HCT116 (cell line): Measurements from ENCODE around the gene WLS. TPM values are rescaled to one million over a fixed set of nuclear protein-coding genes. Genes with fewer than 3 reads are reported as not detected.

Experiments used
- ATAC-seq: fragments of 200-7000 bp; cut with Tn5 transposase; 2 replicates; pipeline ENCODE4 v1.9.1; 2020; ENCODE audit warnings: mild to moderate bottlenecking, moderate library complexity
- BruUV-seq: library from RNA; stranded (reverse); fragments of 400-500 nt; replicated peaks from 2 replicates; lab custom pipeline; 2021; lab: Mats Ljungman, UMichigan
- CTCF ChIA-PET: fragments of 300-600 bp; sonication (Branson Sonifier 250); formaldehyde crosslinking; loops from one replicate; lab custom pipeline; 2021; ENCODE audit warnings: antibody characterized with exemption; lab: Charles Lee
- POLR2A ChIA-PET: fragments of 300-600, 350-600 bp; sonication (Branson Sonifier 250); formaldehyde crosslinking; loops from one replicate; lab custom pipeline; 2021; ENCODE audit warnings: antibody characterized with exemption; lab: Charles Lee
- RAD21 ChIA-PET, 2 experiments: fragments of 300-600 bp; sonication (Branson Sonifier 250); formaldehyde crosslinking; loops; one replicate each; lab custom pipeline; 2023; ENCODE audit warnings: low total read pairs in 2 of 2; ENCODE audit not compliant: uncharacterized antibody in 2 of 2, unreplicated experiment in 2 of 2, low non-redundant PET in 1 of 2; lab: Charles Lee
- DNase-seq: peaks from one replicate; pipeline ENCODE4 v3.0.0-alpha.2; 2010; ENCODE audit warnings: low read depth, low spot score
- H2AFZ ChIP-seq: fragments of 200-600 bp; shearing (Covaris generic), sonication (generic); 2 replicates; pipeline ENCODE4 v1.6.1; 2017; ENCODE audit warnings: low read depth, mixed run types, mixed read lengths, antibody characterized with exemption, low read length; ENCODE audit not compliant: poor library complexity, severe bottlenecking
- H3K27ac ChIP-seq: 2 replicates; pipeline ENCODE4 v1.5.1; 2012; ENCODE audit warnings: low read depth, low read length
- H3K27me3 ChIP-seq: fragments of 200-600 bp; sonication (generic); 2 replicates; pipeline ENCODE4 v1.6.1; 2016; ENCODE audit warnings: mixed run types, low read length, mixed read lengths; ENCODE audit not compliant: insufficient read depth
- H3K36me3 ChIP-seq, 2 experiments: fragments of 200-500 bp in 1 of 2; fragments of 200-600 bp in 1 of 2; sonication (Bioruptor generic) in 1 of 2; sonication (generic) in 1 of 2; 2 replicates each; pipeline versions ENCODE4 v1.5.1 to v1.6.1; 2014 to 2016; ENCODE audit warnings: low read length in 2 of 2, inconsistent platforms in 1 of 2, mixed read lengths in 1 of 2, mixed run types in 1 of 2; ENCODE audit not compliant: insufficient read depth in 2 of 2, control insufficient read depth in 1 of 2
- H3K4me1 ChIP-seq, 2 experiments: fragments of 200-600 bp in 1 of 2; sonication (generic) in 1 of 2; 2 replicates each; pipeline versions ENCODE4 v1.5.1 to v1.6.1; 2012 to 2017; ENCODE audit warnings: low read length in 2 of 2, inconsistent platforms in 1 of 2, mild to moderate bottlenecking in 1 of 2, mixed read lengths in 1 of 2, mixed run types in 1 of 2, moderate library complexity in 1 of 2; ENCODE audit not compliant: insufficient read depth in 2 of 2, control insufficient read depth in 1 of 2
- H3K4me2 ChIP-seq: fragments of 200-600 bp; sonication (generic); 2 replicates; pipeline ENCODE4 v1.6.1; 2017; ENCODE audit warnings: mixed run types, low read length, mixed read lengths
- H3K4me3 ChIP-seq, 2 experiments: fragments of 200-600 bp in 1 of 2; sonication (generic) in 1 of 2; replicated peaks in 1 of 2; 2 replicates each; pipeline ENCODE4 v1.5.1; 2011 to 2016; ENCODE audit warnings: low read length in 2 of 2, control low read depth in 1 of 2, low read depth in 1 of 2, mild to moderate bottlenecking in 1 of 2, mixed read lengths in 1 of 2, mixed run types in 1 of 2
- H3K79me2 ChIP-seq: fragments of 200-600 bp; sonication (generic); 2 replicates; pipeline ENCODE4 v1.6.1; 2017; ENCODE audit warnings: mild to moderate bottlenecking, mixed run types, low read length, moderate library complexity, mixed read lengths; ENCODE audit not compliant: insufficient read depth
- H3K9ac ChIP-seq: fragments of 200-600 bp; sonication (generic); 2 replicates; pipeline ENCODE4 v1.6.1; 2016; ENCODE audit warnings: low read length, mixed read lengths
- H3K9me2 ChIP-seq: fragments of 200-600 bp; sonication (generic), shearing (Covaris generic); 2 replicates; pipeline ENCODE4 v1.6.1; 2017; ENCODE audit warnings: mixed run types, mild to moderate bottlenecking, moderate library complexity; ENCODE audit not compliant: insufficient read depth
- H3K9me3 ChIP-seq, 2 experiments: fragments of 200-500 bp in 1 of 2; fragments of 200-600 bp in 1 of 2; sonication (Bioruptor generic) in 1 of 2; sonication (generic) in 1 of 2; 2 replicates each; pipeline ENCODE4 v1.6.1; 2014 to 2017; ENCODE audit warnings: low read length in 2 of 2, mixed read lengths in 2 of 2, inconsistent platforms in 1 of 2, low read depth in 1 of 2, mild to moderate bottlenecking in 1 of 2, mixed run types in 1 of 2, moderate library complexity in 1 of 2; ENCODE audit not compliant: control insufficient read depth in 1 of 2, insufficient read depth in 1 of 2
- H4K20me1 ChIP-seq: fragments of 200-600 bp; sonication (generic), shearing (Covaris generic); 2 replicates; pipeline ENCODE4 v1.6.1; 2017; ENCODE audit warnings: mixed run types, mild to moderate bottlenecking, moderate library complexity; ENCODE audit not compliant: insufficient read depth
- ATF3 ChIP-seq: IDR thresholded peaks from 2 replicates; pipeline ENCODE4 v1.6.1; 2012
- EGR1 ChIP-seq: IDR thresholded peaks from 2 replicates; pipeline ENCODE4 v1.6.1; 2012; ENCODE audit warnings: low read depth
- EZH2phosphoT487 ChIP-seq: fragments of 200-600 bp; IDR thresholded peaks from 2 replicates; pipeline ENCODE4 v1.6.1; 2018; ENCODE audit warnings: antibody characterized with exemption, borderline replicate concordance
- JUND ChIP-seq: IDR thresholded peaks from 2 replicates; pipeline ENCODE4 v1.6.1; 2012
- POLR2A ChIP-seq: IDR thresholded peaks from 2 replicates; pipeline ENCODE4 v1.7.0; 2011; ENCODE audit warnings: borderline replicate concordance; ENCODE audit not compliant: insufficient read depth, insufficient read length; ENCODE audit errors: extremely low read depth
- POLR2AphosphoS5 ChIP-seq: IDR thresholded peaks from 2 replicates; pipeline ENCODE4 v1.6.1; 2011; ENCODE audit warnings: mild to moderate bottlenecking, low read depth, low read length, moderate library complexity
- RAD21 ChIP-seq: IDR thresholded peaks from 2 replicates; pipeline ENCODE4 v1.6.1; 2012; ENCODE audit warnings: low read depth, mild to moderate bottlenecking
- SIN3A ChIP-seq: IDR thresholded peaks from 2 replicates; pipeline ENCODE4 v1.6.1; 2012; ENCODE audit warnings: low read depth
- YY1 ChIP-seq: IDR thresholded peaks from 2 replicates; pipeline ENCODE4 v1.6.1; 2011; ENCODE audit warnings: low read length, low read depth, moderate library complexity, mild to moderate bottlenecking; ENCODE audit not compliant: insufficient replicate concordance; ENCODE audit errors: extremely low read depth
- ZFX ChIP-seq: fragments of 450-650 bp; IDR thresholded peaks from 2 replicates; pipeline ENCODE4 v1.6.1; 2017
- ZNF274 ChIP-seq: fragments of 200-500 bp; sonication (Bioruptor generic); IDR thresholded peaks from 2 replicates; pipeline ENCODE4 v1.6.1; 2014; ENCODE audit warnings: mild to moderate bottlenecking, low read depth, low read length, inconsistent platforms
- intact Hi-C: fragments of 100-400 bp; cut with micrococcal nuclease; formaldehyde crosslinking; loops from 2 replicates; pipeline ENCODE4 v1.10.0; 2022
- total RNA-seq: library from RNA; stranded (reverse); gene quantifications from one replicate; pipeline ENCODE4 v1.2.1, GENCODE V29; 2021; ENCODE audit not compliant: unreplicated experiment
- TF ChIP-seq, protein P1 (sequence below): IDR thresholded peaks from 2 replicates; pipeline ENCODE4 v1.6.1; 2012; ENCODE audit warnings: low read depth
- TF ChIP-seq, protein P2 (sequence below): IDR thresholded peaks from 2 replicates; pipeline ENCODE4 v1.6.1; 2012

WLS gene
- total RNA-seq, 1 experiment from 2014 or later, result 38.0 TPM

GRCh38 chr1:68223687-68224086 is 8.6 kb downstream of the WLS start:
- no peaks in the 10 kb centered on the region for H4K20me1 ChIP-seq
- no peaks in the 10 kb centered on the region for H3K36me3 ChIP-seq
- BruUV-seq, result no TSS peak
- peaks cover 12% of the 10 kb centered on the region for H3K79me2 ChIP-seq
- ChIA-PET CTCF (interaction anchor here (1.1 kb wide), 1 partner anchor 9 kb away, joined by 3 read pairs; the partner anchor contains the start of gene WLS), RAD21 (no interaction called here), POLR2A (no interaction called here)
- TF ChIP-seq, protein P1, sequence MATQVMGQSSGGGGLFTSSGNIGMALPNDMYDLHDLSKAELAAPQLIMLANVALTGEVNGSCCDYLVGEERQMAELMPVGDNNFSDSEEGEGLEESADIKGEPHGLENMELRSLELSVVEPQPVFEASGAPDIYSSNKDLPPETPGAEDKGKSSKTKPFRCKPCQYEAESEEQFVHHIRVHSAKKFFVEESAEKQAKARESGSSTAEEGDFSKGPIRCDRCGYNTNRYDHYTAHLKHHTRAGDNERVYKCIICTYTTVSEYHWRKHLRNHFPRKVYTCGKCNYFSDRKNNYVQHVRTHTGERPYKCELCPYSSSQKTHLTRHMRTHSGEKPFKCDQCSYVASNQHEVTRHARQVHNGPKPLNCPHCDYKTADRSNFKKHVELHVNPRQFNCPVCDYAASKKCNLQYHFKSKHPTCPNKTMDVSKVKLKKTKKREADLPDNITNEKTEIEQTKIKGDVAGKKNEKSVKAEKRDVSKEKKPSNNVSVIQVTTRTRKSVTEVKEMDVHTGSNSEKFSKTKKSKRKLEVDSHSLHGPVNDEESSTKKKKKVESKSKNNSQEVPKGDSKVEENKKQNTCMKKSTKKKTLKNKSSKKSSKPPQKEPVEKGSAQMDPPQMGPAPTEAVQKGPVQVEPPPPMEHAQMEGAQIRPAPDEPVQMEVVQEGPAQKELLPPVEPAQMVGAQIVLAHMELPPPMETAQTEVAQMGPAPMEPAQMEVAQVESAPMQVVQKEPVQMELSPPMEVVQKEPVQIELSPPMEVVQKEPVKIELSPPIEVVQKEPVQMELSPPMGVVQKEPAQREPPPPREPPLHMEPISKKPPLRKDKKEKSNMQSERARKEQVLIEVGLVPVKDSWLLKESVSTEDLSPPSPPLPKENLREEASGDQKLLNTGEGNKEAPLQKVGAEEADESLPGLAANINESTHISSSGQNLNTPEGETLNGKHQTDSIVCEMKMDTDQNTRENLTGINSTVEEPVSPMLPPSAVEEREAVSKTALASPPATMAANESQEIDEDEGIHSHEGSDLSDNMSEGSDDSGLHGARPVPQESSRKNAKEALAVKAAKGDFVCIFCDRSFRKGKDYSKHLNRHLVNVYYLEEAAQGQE, result no peak
- TF ChIP-seq, protein P2, sequence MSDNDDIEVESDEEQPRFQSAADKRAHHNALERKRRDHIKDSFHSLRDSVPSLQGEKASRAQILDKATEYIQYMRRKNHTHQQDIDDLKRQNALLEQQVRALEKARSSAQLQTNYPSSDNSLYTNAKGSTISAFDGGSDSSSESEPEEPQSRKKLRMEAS, result no peak
- TF ChIP-seq RAD21 (no peak), EGR1 (no peak), ZFX (no peak), ATF3 (no peak), EZH2phosphoT487 (no peak), SIN3A (no peak), JUND (no peak), YY1 (no peak), POLR2AphosphoS5 (no peak), ZNF274 (no peak), POLR2A (no peak)
- H3K9ac ChIP-seq, result no peak overlapping the region
- no peak overlapping the region for H2AFZ ChIP-seq
- ATAC-seq (no peak), DNase-seq (no peak)
- no peaks in the 10 kb centered on the region for H3K9me2 ChIP-seq
- no peak overlapping the region for H3K4me3 ChIP-seq
- H3K4me2 ChIP-seq, result no peak overlapping the region
- intact Hi-C loops, result no loop called here
- no peaks in the 10 kb centered on the region for H3K27me3 ChIP-seq
- no peaks in the 10 kb centered on the region for H3K9me3 ChIP-seq
- no peaks in the 10 kb centered on the region for H3K4me1 ChIP-seq
- H3K27ac ChIP-seq, result no peak overlapping the region
